ENCODE measurements around the gene NUCKS1. TPM values are rescaled to one million over a fixed set of nuclear protein-coding genes. Genes with fewer than 3 reads are reported as not detected.

NUCKS1 gene
- total RNA-seq, 2 donors from 2014 or later, result 192 to 257 TPM

- no peak overlapping the region for H3K27ac Mint-ChIP-seq
- no peaks in the 10 kb centered on the region for H3K9me3 Mint-ChIP-seq
Measured at GRCh38 chr1:205698921-205699320, 51.1 kb downstream of the NUCKS1 start.

GRCh38 chr1:205693421-205693991 lies 56.5 kb downstream of the NUCKS1 start:
- Mint-ChIP-seq H3K27ac (no peak overlapping the region), H3K4me1 (ENCODE audit: low read depth) (peaks cover 8% of the 10 kb centered on the region), H3K27me3 (ENCODE audit: low read depth) (peaks cover 32% of the 10 kb centered on the region), H3K36me3 (ENCODE audit: insufficient read depth in 2 of 2) (no peaks in the 10 kb centered on the region), H3K9me3 (no peaks in the 10 kb centered on the region), H3K4me3 (no peak overlapping the region)
- peak in 1 of 2 donors; percentile 7 for ATAC-seq (replicated peaks in 1 of 2)
- no peak for DNase-seq

More at GRCh38 chr1:205698921-205699320, 51.1 kb downstream of the NUCKS1 start:
- Mint-ChIP-seq H3K27me3 (ENCODE audit: low read depth) (peaks cover 21% of the 10 kb centered on the region), H3K4me3 (no peak overlapping the region), H3K36me3 (ENCODE audit: insufficient read depth in 2 of 2) (no peaks in the 10 kb centered on the region), H3K4me1 (ENCODE audit: low read depth) (no peaks in the 10 kb centered on the region)
- ATAC-seq (replicated peaks in 1 of 2) (no peak), DNase-seq (no peak)

- Mint-ChIP-seq H3K4me1 (ENCODE audit: low read depth) (peaks cover 8% of the 10 kb centered on the region), H3K9me3 (no peaks in the 10 kb centered on the region), H3K4me3 (no peak overlapping the region), H3K27ac (no peak overlapping the region), H3K36me3 (ENCODE audit: insufficient read depth in 2 of 2) (no peaks in the 10 kb centered on the region), H3K27me3 (ENCODE audit: low read depth) (peaks cover 30% of the 10 kb centered on the region)
- DNase-seq, result no peak
- ATAC-seq (replicated peaks in 1 of 2), result no peak
Measured at GRCh38 chr1:205692423-205692822, 57.6 kb downstream of the NUCKS1 start.

- Mint-ChIP-seq H3K9me3 (no peaks in the 10 kb centered on the region), H3K27me3 (ENCODE audit: low read depth) (peaks cover 19% of the 10 kb centered on the region), H3K27ac (no peak overlapping the region), H3K36me3 (ENCODE audit: insufficient read depth in 2 of 2) (no peaks in the 10 kb centered on the region), H3K4me3 (no peak overlapping the region), H3K4me1 (ENCODE audit: low read depth) (peaks cover 8% of the 10 kb centered on the region)
- no peak for ATAC-seq (replicated peaks in 1 of 2)
- DNase-seq, result no peak
Measured at GRCh38 chr1:205690122-205690756, 59.7 kb downstream of the NUCKS1 start.

GRCh38 chr1:205689479-205689878 lies 60.5 kb downstream of the NUCKS1 start:
- ATAC-seq (replicated peaks in 1 of 2) (no peak), DNase-seq (no peak)
- Mint-ChIP-seq H3K36me3 (ENCODE audit: insufficient read depth in 2 of 2) (no peaks in the 10 kb centered on the region), H3K9me3 (no peaks in the 10 kb centered on the region), H3K27me3 (ENCODE audit: low read depth) (peaks cover 19% of the 10 kb centered on the region), H3K4me1 (ENCODE audit: low read depth) (peaks cover 8% of the 10 kb centered on the region), H3K27ac (no peak overlapping the region), H3K4me3 (no peak overlapping the region)

GRCh38 chr1:205688171-205689080 lies 61.6 kb downstream of the NUCKS1 start:
- Mint-ChIP-seq H3K27ac (no peak overlapping the region), H3K27me3 (ENCODE audit: low read depth) (peaks cover 19% of the 10 kb centered on the region), H3K4me3 (no peak overlapping the region), H3K4me1 (ENCODE audit: low read depth) (peaks cover 5% of the 10 kb centered on the region), H3K9me3 (no peaks in the 10 kb centered on the region), H3K36me3 (ENCODE audit: insufficient read depth in 2 of 2) (no peaks in the 10 kb centered on the region)
- DNase-seq (no peak), ATAC-seq (replicated peaks in 1 of 2) (no peak)

- DNase-seq (no peak), ATAC-seq (replicated peaks in 1 of 2) (no peak)
- Mint-ChIP-seq H3K27me3 (ENCODE audit: low read depth) (peaks cover 14% of the 10 kb centered on the region), H3K27ac (no peak overlapping the region), H3K4me1 (ENCODE audit: low read depth) (no peaks in the 10 kb centered on the region), H3K9me3 (no peaks in the 10 kb centered on the region), H3K4me3 (no peak overlapping the region), H3K36me3 (ENCODE audit: insufficient read depth in 2 of 2) (no peaks in the 10 kb centered on the region)
Measured at GRCh38 chr1:205687242-205687641, 62.7 kb downstream of the NUCKS1 start.

GRCh38 chr1:205681364-205681763 lies 68.6 kb downstream of the NUCKS1 start:
- peaks cover 13% of the 10 kb centered on the region for H3K4me1 Mint-ChIP-seq (ENCODE audit: low read depth)
- DNase-seq (no peak), ATAC-seq (replicated peaks in 1 of 2) (no peak)
- H3K27ac Mint-ChIP-seq, result no peak overlapping the region
- H3K27me3 Mint-ChIP-seq (ENCODE audit: low read depth), result peaks cover 20% of the 10 kb centered on the region
- H3K9me3 Mint-ChIP-seq, result no peaks in the 10 kb centered on the region
- peak overlapping the region; percentile 74 to 81 for H3K4me3 Mint-ChIP-seq
- H3K36me3 Mint-ChIP-seq (ENCODE audit: insufficient read depth in 2 of 2), result no peaks in the 10 kb centered on the region

GRCh38 chr1:205680073-205680851 lies 69.7 kb downstream of the NUCKS1 start, which contains the start of gene SLC45A3:
TSS of gene SLC45A3 (minus strand) at chr1:205680509. CDS start at chr1:205664656, 15,853 bp downstream.
- peak; percentile 84 to 87 for ATAC-seq (replicated peaks in 1 of 2)
- peak within 1 kb of the TSS; percentile 86 to 90 for H3K4me3 Mint-ChIP-seq
- DNase-seq, result peak; percentile 48 to 50
- no peaks in the 10 kb centered on the region for H3K9me3 Mint-ChIP-seq
- H3K27ac Mint-ChIP-seq, result no peak within 1 kb of the TSS
- peaks cover 20% of the 10 kb centered on the region for H3K27me3 Mint-ChIP-seq (ENCODE audit: low read depth)
- H3K4me1 Mint-ChIP-seq (ENCODE audit: low read depth), result peaks cover 13% of the 10 kb centered on the region
- H3K36me3 Mint-ChIP-seq (ENCODE audit: insufficient read depth in 2 of 2), result no peaks in the 10 kb centered on the region

GRCh38 chr1:205678286-205679111 lies 71.5 kb downstream of the NUCKS1 start:
- Mint-ChIP-seq H3K27ac (no peak overlapping the region), H3K4me3 (peak overlapping the region; percentile 86 to 90), H3K36me3 (ENCODE audit: insufficient read depth in 2 of 2) (no peaks in the 10 kb centered on the region), H3K4me1 (ENCODE audit: low read depth) (peaks cover 13% of the 10 kb centered on the region), H3K9me3 (no peaks in the 10 kb centered on the region), H3K27me3 (ENCODE audit: low read depth) (peaks cover 20% of the 10 kb centered on the region)
- ATAC-seq (replicated peaks in 1 of 2), result no peak
- DNase-seq, result no peak

GRCh38 chr1:205677167-205677566 lies 72.8 kb downstream of the NUCKS1 start:
- no peak overlapping the region for H3K27ac Mint-ChIP-seq
- H3K27me3 Mint-ChIP-seq (ENCODE audit: low read depth), result peaks cover 23% of the 10 kb centered on the region
- H3K9me3 Mint-ChIP-seq, result no peaks in the 10 kb centered on the region
- ATAC-seq (replicated peaks in 1 of 2) (no peak), DNase-seq (no peak)
- peaks cover 13% of the 10 kb centered on the region for H3K4me1 Mint-ChIP-seq (ENCODE audit: low read depth)
- no peaks in the 10 kb centered on the region for H3K36me3 Mint-ChIP-seq (ENCODE audit: insufficient read depth in 2 of 2)
- H3K4me3 Mint-ChIP-seq, result no peak overlapping the region

GRCh38 chr1:205676597-205676996 lies 73.4 kb downstream of the NUCKS1 start:
- DNase-seq (no peak), ATAC-seq (replicated peaks in 1 of 2) (no peak)
- no peaks in the 10 kb centered on the region for H3K36me3 Mint-ChIP-seq (ENCODE audit: insufficient read depth in 2 of 2)
- no peaks in the 10 kb centered on the region for H3K9me3 Mint-ChIP-seq
- H3K27ac Mint-ChIP-seq, result no peak overlapping the region
- peaks cover 13% of the 10 kb centered on the region for H3K4me1 Mint-ChIP-seq (ENCODE audit: low read depth)
- no peak overlapping the region for H3K4me3 Mint-ChIP-seq
- peaks cover 26% of the 10 kb centered on the region for H3K27me3 Mint-ChIP-seq (ENCODE audit: low read depth)

All from activated T-cell treated with anti-CD3 and anti-CD28 coated beads, Interleukin-2, amount 50 U/mL, for 72 hours (primary cell).